GM21825 (cell line): ENCODE data around the gene GALNT8.
"Not testable (repeated sequence)": the region's sequence is repeated elsewhere in the genome, so short reads cannot be mapped to it uniquely, and the experiment has no call there.

Source experiments
- ATAC-seq: cut with Tn5 transposase; IDR thresholded peaks from one replicate; pipeline ENCODE4 v1.9.1; 2021; ENCODE audit warnings: mild to moderate bottlenecking, moderate library complexity; ENCODE audit not compliant: unreplicated experiment

The GALNT8 gene

DNA sequence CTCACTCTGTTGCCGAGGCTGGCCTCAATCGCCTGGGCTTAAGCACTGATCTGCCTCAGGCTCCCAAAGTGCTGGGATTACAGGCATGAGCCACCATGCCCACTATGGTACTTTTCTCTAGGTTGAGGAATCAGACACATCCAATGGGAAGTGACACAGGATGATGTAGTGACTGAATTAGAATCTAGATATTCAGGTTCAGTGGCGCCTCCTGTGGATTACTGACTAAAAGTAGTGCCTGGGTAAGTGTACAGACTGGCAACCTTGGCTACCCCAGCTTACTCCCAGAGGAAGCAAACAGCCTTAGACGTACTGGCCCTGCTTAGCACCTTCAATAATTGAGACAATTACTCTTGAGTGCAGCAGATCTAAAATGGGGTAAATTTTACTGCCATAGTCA lies 22.8 kb downstream of the GALNT8 start:
- ATAC-seq: no peak

DNA sequence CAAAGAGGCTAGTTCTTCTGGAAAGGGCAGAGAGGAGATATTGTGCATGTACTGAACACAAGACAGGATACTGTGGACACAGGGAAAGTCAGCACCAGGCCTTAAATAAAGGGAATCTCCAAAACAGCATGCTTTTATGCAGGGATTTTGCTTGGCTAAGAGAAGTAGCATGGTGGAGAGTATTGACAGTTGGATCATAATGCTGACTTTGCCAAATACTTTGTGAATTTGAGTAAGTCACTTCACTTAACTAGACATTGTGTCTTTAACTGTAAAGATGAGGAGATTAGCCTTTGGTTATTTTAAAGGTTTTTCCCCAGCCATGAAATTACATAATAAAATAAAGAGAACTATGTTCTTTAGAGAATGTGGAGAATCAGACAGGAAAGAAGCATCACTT lies 24.5 kb downstream of the GALNT8 start:
- ATAC-seq: no peak

DNA sequence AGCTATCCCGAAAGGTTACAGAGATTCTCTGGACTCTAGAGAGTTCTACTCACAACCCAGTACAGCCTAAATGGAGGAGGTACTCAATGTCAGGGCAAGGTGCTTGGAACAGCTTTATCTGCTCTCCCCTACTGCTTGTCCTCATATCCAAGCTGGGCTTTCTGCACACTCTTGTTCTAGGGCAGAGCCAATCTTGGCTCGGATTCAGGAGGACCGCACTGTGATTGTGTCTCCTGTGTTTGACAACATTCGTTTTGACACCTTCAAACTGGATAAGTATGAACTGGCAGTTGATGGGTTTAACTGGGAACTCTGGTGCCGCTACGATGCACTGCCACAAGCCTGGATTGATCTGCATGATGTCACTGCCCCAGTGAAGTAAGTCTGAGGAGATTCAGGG lies 25.0 kb downstream of the GALNT8 start:
- no peak for ATAC-seq

DNA sequence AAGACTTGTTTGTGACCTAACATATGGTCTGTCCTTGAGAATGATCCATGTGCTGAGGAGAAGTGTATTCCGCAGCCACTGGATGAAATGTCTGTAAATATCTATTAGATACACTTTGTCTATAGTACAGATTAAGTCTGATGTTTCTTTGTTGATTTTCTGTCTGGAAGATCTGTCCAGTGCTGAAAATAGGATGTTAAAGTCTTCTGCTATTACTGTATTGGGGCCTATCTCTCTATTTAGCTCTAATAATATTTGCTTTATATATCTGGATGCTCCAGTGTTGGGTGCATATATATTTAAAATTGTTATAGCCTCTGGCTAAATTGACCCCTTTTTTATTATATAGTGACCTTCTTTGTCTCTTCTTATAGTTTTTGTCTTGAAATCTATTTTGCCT lies 31.5 kb downstream of the GALNT8 start:
- ATAC-seq: not testable (repeated sequence)

DNA sequence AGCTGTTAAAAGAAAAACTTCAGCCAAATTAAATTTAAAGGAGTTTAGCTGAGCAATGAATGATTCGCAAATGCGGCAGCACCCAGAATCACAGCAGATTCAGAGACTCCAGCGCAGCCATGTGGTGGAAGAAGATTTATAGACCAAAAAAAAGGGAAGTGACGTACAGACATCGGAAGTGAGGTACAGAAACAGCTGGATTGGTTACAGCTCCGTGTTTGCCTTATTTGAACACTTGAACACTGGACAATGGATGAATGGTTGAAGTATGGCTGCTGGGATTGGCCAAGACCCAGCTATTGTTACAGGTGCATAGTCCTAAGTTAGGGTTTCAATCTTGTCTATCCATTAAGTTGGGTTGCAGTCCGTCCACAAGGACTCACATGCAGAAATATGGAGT lies 42.6 kb downstream of the GALNT8 start:
- no peak for ATAC-seq

DNA sequence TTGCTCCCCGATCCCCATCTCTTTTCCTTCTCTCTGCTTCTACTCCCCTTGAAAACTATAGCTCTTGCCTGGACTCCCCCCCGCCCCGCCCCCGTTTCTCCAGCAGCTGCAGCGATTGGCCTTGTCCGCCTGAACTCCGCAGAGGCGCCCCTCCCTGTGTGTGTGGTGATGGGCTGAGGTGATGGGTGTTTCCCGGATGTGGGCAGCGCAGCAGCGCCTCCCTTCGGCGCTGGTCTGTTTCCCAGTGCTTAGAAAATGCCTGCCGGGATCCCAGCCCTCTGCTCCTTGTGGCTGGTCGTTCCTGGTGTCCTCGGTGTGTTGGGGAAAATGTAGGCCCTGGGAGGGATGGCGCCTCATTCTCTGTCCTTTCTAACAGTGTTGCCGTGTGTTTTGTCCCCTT lies 43.3 kb downstream of the GALNT8 start:
- ATAC-seq: no peak

DNA sequence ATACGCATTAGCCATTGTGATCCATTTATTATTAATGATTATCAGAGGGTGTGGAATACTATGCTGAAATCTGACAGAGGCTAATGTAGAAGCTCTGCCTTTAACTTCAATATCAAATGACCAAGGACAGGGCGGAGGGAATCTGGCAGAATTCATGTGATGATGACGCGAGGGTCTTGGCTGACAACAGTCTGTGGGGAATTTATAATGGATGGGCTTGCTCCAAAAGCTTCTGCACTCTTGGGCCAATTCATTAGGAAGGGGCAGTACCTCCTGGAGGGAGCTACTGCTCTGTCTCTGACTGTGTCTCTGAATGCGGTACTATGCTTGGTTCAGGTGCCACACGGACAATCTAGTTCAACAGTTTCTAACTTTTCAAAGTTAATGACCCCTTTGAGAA lies 46.2 kb downstream of the GALNT8 start:
- no peak for ATAC-seq

DNA sequence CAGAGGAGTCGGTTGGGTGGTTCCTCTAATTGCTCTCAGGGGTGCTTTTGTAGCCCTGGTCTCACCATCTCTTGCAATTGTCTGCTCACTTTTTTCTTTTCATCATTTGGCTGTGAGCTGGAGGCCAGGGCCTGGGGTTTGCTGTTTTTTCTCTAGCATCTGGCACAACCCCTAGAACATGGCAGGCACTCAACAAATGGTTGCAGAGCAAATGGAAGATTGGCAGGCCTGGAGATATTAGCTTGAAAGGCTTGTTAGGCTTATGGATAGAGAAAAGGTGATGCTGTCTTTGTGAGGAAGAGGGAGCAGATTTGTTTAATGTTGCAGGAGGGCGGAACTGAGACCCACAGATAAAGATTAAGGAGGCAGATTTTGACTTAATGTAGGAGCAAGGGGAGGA lies 47.0 kb downstream of the GALNT8 start:
- no peak for ATAC-seq

DNA sequence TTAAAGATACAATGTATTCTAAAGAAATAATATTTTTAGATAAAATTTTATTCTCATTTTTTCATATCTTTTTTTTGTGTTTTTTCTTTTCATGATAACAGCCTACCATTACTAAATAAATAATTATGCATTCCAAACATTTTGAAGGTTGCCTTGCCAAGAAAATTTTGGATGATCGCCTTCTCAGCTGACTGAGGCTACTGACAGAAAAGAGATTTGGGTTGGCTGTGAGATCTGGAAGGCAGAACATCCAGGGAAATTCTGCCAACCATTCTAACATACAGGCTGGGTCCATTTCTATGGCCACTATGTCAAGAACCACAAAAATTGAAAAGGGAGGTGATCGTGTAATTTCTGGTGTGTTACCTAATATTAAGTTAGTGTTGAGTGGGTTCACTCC lies 48.1 kb downstream of the GALNT8 start:
- ATAC-seq: no peak

DNA sequence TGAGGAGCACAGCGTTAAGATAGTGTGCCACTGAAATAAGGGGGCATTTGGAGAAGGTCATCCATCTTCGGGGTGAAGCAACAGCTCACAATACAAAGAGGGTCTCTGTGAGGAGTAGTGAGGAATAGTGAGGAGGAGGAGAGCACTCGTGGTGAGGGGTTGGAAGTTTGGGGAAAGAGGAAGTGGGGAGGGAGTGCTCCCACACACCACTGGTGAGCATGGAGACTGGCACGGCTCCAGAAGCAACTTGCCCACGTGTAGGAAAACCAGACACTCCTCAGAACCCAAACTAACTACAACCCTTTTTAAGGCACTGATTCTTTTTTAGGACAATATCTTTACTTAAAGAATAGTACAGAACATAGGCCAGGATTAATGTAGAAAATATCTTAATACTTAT lies 48.9 kb downstream of the GALNT8 start:
- no peak for ATAC-seq

DNA sequence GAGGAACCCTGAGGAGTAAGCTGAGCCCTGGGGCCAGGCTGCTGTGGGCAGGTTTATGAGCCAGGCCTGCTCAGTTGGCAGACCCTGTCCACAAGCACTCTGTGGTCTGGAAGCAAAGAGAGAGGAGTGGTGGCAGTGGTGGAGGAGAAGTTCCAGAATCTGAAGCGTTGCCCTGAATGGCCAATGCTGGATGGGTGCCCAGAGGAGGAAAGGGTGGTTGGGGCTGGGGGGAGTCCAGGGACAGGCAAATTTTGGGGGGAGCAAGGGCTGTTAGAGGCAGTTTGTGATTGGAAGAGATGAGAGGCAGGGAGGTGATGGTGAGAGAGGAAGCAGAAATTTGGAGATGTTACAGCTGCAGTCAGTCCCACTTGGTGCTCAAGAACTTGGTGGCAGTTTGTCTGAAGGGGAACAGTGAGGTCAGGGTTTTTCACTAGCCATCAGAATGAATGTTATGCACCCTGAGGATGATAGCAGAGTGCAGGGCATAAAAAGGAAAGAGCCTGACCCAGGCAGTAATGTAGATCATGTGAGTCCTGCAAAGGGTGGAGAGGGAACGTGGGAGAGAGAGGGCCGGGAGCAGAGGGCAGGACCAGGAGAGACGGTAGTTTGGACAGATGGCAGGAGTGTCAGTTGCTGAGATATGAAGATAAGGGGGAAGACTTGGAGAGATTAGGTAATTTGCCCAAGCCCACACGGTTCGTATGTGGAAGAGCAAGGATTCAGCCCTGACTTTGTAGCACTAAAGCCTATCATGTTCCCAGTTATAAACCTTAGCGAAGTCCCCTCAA lies 51.2 kb downstream of the GALNT8 start:
- no peak for ATAC-seq

DNA sequence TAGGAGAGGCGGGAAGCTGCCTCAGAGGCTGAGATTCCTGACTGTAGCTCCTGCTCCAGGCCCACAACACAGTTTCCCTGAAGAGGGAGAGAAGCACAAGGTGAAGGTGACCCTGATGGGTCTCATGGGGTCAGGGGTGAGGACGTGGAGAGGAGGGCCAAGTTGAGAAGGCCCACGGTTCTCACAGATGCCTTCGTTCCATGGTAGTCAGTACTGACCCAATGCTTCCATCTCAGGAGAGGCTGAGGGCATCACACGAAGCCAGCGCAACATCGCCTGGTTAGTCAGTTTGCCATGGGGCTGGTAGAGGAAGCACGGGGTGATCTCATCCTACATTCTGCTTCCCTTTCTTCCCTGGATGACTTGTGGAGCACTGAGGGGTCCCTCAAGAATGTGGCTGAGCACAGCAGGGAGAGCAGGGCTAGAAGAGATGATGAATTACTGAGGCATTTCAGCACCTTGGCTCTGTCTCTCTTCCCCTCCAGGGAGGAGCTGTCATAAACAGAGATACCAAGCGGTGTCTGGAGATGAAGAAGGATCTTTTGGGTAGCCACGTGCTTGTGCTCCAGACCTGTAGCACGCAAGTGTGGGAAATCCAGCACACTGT lies 51.9 kb downstream of the GALNT8 start:
- no peak for ATAC-seq

DNA sequence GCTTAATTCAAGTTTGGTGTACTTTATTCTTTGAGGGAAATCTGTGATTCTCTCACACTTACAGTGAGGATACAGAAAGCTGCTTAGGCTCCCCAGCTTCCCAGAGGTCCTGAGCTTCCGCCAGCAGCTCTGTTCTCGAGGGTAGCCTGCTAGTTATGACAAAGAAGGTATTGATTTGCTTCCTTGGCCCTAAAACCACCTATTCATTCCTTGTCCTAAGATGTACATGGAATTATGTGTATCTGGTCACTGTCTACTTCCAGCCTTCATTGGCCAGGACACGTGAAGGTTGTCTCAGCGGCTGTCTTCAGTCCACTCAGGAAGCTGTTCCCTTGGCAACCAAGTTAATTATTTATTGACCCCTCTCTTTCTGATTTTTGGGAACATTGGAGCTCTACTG lies 55.7 kb downstream of the GALNT8 start:
- ATAC-seq: no peak

DNA sequence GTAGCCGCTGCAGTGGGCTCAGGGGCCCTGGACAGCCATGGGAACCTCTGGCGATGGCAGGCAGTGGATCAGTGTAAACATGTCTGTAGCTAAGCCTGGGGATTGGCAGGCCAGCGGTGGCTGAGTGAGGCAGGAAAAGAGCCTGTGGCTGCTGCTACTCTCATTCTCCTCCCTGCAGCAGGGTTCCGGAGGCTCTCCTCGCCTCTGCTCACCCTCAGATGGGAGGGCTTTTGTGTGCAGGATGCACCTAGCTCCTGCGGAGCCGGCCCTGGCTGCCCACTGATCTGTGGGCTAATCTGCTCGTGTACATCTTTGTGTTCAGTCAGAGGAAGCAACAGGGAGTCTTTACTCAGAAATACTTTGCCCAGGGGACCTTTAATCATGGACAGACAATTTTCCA lies 59.5 kb downstream of the GALNT8 start:
- no peak for ATAC-seq

DNA sequence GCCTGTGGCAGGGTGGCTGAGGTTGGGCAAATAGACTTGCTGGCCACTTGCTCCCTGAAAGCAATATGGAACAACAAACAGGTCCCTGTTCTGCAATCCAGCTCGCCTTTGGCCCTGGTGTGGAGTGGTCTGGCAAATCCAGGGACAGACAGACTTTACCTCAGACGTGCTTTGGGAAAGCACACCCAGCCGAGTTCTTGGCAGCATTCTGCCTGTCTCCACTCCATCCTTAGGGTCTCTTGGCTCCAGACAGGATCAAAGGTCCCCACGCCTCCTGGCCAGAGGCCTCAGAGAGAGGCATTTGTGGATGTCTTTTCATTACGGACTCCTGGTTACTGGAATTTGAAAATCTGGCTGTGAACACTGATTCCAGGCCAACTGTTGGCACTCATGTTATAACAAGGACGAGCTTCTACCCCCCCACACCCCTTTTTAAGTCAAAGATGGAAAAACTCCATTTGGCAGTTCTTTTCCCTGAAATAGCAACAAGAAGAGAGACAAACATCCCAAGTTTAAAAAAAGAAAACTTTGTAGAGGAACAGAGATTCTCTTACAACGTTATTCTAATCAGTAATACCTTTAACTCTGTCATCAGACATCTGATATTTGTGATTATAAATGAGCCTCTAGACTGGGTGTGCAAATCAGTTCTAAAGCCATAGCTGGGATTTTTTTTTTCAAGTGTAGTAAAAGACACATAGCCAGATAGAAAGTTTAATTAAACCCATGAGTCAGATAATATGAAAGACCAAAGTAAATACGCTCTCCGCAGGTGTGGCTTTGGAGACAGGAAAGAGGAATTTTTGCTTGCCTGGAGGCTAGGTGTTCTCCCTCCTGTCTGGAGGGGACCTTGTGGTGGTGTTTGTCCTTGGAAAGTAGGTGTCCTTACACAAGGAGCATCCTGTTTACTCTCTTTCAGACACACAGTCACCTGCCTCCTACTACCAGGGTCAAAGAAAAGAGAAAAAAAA lies 60.7 kb downstream of the GALNT8 start:
- ATAC-seq: no peak

DNA sequence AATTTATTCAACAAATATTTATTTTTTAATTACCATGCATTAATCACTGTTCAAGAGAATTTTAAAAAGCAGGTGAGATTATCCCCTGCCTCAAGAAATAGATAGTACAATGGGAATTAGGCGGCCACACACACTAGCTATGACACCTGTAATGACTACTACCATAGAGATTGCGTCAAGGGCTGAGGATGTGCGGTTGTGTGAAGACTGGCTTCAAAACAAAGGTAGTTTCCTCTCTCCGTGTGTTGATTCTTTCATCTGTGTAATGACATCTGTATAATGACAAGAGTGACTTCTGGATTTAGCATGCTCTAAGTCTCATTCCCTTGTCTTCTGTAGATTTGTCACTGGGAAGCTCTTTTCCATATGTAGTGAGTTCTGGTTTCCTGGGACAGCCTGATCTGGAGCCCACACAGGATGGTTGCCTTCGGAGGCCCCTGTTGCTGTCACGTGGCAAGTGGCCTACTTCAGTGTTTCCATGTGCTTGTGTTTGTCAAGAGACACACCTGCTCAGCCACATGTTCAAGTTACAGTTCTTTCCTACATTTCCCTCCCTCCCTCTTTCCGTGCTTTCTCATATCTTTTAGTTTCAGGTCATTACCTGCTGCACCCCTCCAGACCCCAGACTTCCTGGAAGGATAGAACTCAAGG lies 64.3 kb downstream of the GALNT8 start:
- no peak for ATAC-seq

DNA sequence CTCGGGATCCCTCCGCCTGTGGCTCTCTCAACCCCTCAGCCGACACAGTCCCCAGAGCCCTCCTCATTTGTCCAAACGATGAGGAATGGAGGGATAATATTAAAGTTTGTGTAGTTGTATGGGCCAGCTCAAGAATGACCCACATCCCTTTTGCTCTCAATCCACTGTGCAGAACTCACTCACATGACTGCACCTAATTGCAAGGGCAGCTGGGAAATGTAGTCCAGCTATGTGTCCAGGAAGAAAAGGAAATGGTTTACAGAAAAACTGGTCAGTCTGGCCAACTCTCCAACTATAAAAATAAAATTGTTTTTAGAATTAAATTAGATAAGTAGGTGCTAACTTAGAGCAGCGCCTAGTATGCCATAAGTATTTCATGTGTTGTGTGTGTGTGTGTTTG lies 66.6 kb downstream of the GALNT8 start:
- ATAC-seq: no peak

DNA sequence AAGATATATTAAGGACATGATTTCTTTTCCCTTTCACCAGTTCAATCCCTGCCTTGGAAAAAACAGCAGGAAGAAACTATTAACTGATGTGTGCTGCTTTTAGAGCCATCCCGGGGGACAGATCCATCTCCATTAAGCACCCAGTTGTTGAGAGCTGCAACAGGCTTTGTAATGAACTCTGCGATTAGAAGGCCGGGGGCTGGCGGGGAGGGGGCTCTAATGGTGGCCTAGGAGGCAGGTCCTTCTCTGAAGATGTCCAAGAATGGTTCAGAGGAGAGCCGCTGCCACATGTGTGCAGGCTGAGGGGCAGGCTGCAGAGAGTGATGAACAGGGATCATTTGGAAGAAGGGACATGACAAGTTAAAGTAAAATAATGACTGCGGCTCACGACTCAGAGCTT lies 67.8 kb downstream of the GALNT8 start:
- ATAC-seq: no peak

DNA sequence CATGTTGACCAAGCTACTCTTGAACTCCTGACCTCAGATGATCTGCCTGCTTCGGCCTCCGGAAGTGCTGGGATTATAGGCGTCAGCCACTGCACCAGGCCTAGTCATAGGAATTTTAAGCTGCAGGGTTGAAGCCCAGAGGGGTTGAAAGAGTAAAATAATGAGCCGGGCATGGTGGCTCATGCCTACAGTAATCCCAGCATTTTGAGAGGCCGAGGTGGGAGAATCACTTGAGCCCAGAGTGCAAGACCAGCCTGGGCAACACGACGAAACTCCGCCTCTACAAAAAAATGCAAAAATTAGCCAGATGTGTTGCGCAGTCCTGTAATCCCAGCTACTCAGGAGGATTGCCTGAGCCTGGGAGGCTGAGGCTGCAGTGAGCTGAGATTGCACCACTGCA lies 69.6 kb downstream of the GALNT8 start:
- no peak for ATAC-seq

DNA sequence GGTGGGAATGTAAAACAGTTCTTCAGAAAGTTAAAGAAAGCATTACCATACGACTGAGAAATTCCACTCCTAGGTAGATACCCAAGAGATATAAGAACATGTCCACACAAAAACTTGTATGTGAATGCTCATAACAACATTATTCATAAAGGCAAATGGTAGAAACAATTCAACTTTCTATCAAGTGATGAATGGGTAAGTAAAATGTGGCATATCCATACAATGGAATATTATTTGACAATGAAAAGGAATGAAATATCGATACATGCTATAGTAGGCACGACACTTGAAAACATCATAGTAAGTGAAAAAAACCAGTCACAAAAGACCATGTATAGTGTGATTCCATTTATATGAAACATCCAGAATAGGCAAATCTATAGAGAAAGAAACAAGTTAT lies 71.3 kb downstream of the GALNT8 start:
- no peak for ATAC-seq

DNA sequence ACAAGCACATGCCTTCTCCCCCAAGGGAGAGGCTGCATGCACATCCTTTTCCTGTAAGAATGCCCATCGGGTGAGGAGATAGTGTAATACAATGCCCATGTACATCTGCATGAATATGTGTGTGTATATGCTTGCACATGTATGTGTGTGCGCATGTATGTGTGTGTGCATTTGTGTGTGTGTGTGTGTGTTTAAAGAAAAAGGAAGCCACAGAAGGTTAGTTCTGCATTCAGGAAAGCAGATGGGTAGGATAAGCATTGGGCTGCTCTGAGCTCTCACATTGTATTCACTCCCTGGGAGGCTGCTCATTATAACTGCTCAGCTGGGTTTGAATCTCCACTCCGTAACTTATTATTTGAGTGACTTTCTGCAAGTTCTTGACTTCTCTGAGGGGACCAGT lies 74.3 kb downstream of the GALNT8 start:
- no peak for ATAC-seq
